HL-60/S4 treated with retinoic acid at 250 ng/mL for 4 days and 3 days (cell line): ENCODE measurements around the gene USF3.

Experiments used
- in situ Hi-C: fragments of 300-500 bp; cut with MboI; formaldehyde crosslinking; loops from 2 replicates; pipeline ENCODE4 v1.7.0; 2022; ENCODE audit warnings: low sequenced_read_pairs

The USF3 gene

GRCh38 chr3:113698213-113698742 is 1.8 kb upstream of the USF3 start:
- in situ Hi-C loops, result no loop called here

GRCh38 chr3:113697500-113698090 is 1.2 kb upstream of the USF3 start:
- in situ Hi-C loops, result no loop called here

- in situ Hi-C loops, result no loop called here
Observed at GRCh38 chr3:113696658-113697499, 437 bp upstream of the USF3 start.

GRCh38 chr3:113695431-113695785 is 1.0 kb downstream of the USF3 start:
- in situ Hi-C loops, result no loop called here

- in situ Hi-C loops, result no loop called here
Observed at GRCh38 chr3:113690482-113690881, 6.0 kb downstream of the USF3 start.

- in situ Hi-C loops, result no loop called here
Observed at GRCh38 chr3:113685956-113686721, 10.3 kb downstream of the USF3 start.

GRCh38 chr3:113685124-113685523 is 11.3 kb downstream of the USF3 start:
- in situ Hi-C loops, result no loop called here

- in situ Hi-C loops, result no loop called here
Observed at GRCh38 chr3:113684271-113684819, 12.1 kb downstream of the USF3 start.

GRCh38 chr3:113678773-113679172 is 17.7 kb downstream of the USF3 start:
- in situ Hi-C loops, result no loop called here

GRCh38 chr3:113677737-113678136 is 18.7 kb downstream of the USF3 start:
- in situ Hi-C loops, result no loop called here

- in situ Hi-C loops, result no loop called here
Observed at GRCh38 chr3:113676261-113676660, 20.2 kb downstream of the USF3 start.

GRCh38 chr3:113673593-113673992 is 22.8 kb downstream of the USF3 start:
- in situ Hi-C loops, result no loop called here

GRCh38 chr3:113668015-113668414 is 28.4 kb downstream of the USF3 start:
- in situ Hi-C loops, result no loop called here

GRCh38 chr3:113664523-113665094 is 31.8 kb downstream of the USF3 start:
- in situ Hi-C loops, result no loop called here

GRCh38 chr3:113663761-113664160 is 32.7 kb downstream of the USF3 start:
- in situ Hi-C loops, result no loop called here

GRCh38 chr3:113663324-113663750 is 33.1 kb downstream of the USF3 start:
- in situ Hi-C loops, result no loop called here

GRCh38 chr3:113662824-113663223 is 33.6 kb downstream of the USF3 start:
- in situ Hi-C loops, result no loop called here

- in situ Hi-C loops, result no loop called here
Observed at GRCh38 chr3:113660896-113661295, 35.5 kb downstream of the USF3 start.

GRCh38 chr3:113660458-113660857 is 36.0 kb downstream of the USF3 start:
- in situ Hi-C loops, result no loop called here

- in situ Hi-C loops, result no loop called here
Observed at GRCh38 chr3:113659996-113660395, 36.4 kb downstream of the USF3 start.

GRCh38 chr3:113659101-113659541 is 37.3 kb downstream of the USF3 start:
- in situ Hi-C loops, result no loop called here
